ENCODE data around the gene SAXO2.
"Not testable (repeated sequence)": the region's sequence is repeated elsewhere in the genome, so short reads cannot be mapped to it uniquely, and the experiment has no call there.

Gene SAXO2

GRCh38 chr15:82288202-82288601 lies 25.6 kb downstream of the SAXO2 start:
- not testable (repeated sequence) for DNase-seq

- no peak for DNase-seq
Observed at GRCh38 chr15:82292271-82292670, 29.7 kb downstream of the SAXO2 start.

- no peak for DNase-seq
Observed at GRCh38 chr15:82294061-82294690, 31.6 kb downstream of the SAXO2 start.

GRCh38 chr15:82297546-82297945 lies 34.9 kb downstream of the SAXO2 start:
- no peak for DNase-seq

- no peak for DNase-seq
Observed at GRCh38 chr15:82298032-82298431, 35.4 kb downstream of the SAXO2 start.

GRCh38 chr15:82298520-82298919 lies 35.9 kb downstream of the SAXO2 start:
- DNase-seq = no peak

- DNase-seq = not testable (repeated sequence)
Observed at GRCh38 chr15:82299511-82299914, 36.9 kb downstream of the SAXO2 start.

- DNase-seq = not testable (repeated sequence)
Observed at GRCh38 chr15:82300326-82300725, 37.7 kb downstream of the SAXO2 start.

GRCh38 chr15:82300883-82301282 lies 38.3 kb downstream of the SAXO2 start:
- DNase-seq = no peak

- DNase-seq = no peak
Observed at GRCh38 chr15:82301296-82302016, 38.8 kb downstream of the SAXO2 start.

- no peak for DNase-seq
Observed at GRCh38 chr15:82303956-82304777, 41.5 kb downstream of the SAXO2 start.

- no peak for DNase-seq
Observed at GRCh38 chr15:82304778-82305090, 42.1 kb downstream of the SAXO2 start.

- no peak for DNase-seq
Observed at GRCh38 chr15:82305621-82306048, 43.0 kb downstream of the SAXO2 start.

- DNase-seq = no peak
Observed at GRCh38 chr15:82306791-82307713, 44.4 kb downstream of the SAXO2 start.

GRCh38 chr15:82307714-82308081 lies 45.1 kb downstream of the SAXO2 start:
- DNase-seq = no peak

- no peak for DNase-seq
Observed at GRCh38 chr15:82309802-82310201, 47.2 kb downstream of the SAXO2 start.

- not testable (repeated sequence) for DNase-seq
Observed at GRCh38 chr15:82311321-82311720, 48.7 kb downstream of the SAXO2 start.

GRCh38 chr15:82312586-82313349 lies 50.1 kb downstream of the SAXO2 start:
- no peak for DNase-seq

GRCh38 chr15:82313446-82313845 lies 50.8 kb downstream of the SAXO2 start:
- DNase-seq = no peak

GRCh38 chr15:82313951-82314768 lies 51.5 kb downstream of the SAXO2 start:
- DNase-seq = not testable (repeated sequence)
